Measurements from ENCODE around the gene SMYD3. TPM values are rescaled to one million over a fixed set of nuclear protein-coding genes. Genes with fewer than 3 reads are reported as not detected.

SMYD3 gene
- total RNA-seq, 1 donor from 2014 or later, result 24.2 TPM

DNA sequence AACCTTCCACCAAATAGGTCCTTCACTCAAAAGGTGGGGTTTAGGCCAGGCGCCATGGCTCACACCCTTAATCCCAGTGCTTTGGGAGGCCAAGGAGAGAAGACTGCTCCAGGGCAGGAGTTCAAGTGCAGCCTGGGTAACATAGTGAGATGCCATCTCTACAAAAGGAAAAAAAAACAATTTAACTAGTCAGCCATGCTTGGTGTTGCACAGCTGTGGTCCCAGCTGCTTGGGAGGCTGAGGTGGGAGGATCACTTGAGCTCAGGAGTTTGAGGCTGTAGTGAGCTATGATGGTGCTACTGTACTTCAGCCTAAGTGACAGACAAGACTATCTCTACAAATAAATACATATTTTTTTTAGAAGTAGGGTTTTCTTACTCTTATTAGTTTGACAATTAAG is 734.8 kb downstream of the SMYD3 start:
- DNase-seq (ENCODE audit: low read depth, low spot score), result no peak
- Mint-ChIP-seq H3K4me1 (peaks cover 4% of the 10 kb centered on the region), H3K4me3 (no peak overlapping the region), H3K9me3 (no peaks in the 10 kb centered on the region), H3K36me3 (ENCODE audit: low read depth) (no peaks in the 10 kb centered on the region), H3K27ac (ENCODE audit: unreplicated experiment) (no peak overlapping the region), H3K27me3 (ENCODE audit: low read depth) (no peaks in the 10 kb centered on the region)
- no peak for TF ChIP-seq CTCF (conservative IDR thresholded peaks at IDR 0.05)

DNA sequence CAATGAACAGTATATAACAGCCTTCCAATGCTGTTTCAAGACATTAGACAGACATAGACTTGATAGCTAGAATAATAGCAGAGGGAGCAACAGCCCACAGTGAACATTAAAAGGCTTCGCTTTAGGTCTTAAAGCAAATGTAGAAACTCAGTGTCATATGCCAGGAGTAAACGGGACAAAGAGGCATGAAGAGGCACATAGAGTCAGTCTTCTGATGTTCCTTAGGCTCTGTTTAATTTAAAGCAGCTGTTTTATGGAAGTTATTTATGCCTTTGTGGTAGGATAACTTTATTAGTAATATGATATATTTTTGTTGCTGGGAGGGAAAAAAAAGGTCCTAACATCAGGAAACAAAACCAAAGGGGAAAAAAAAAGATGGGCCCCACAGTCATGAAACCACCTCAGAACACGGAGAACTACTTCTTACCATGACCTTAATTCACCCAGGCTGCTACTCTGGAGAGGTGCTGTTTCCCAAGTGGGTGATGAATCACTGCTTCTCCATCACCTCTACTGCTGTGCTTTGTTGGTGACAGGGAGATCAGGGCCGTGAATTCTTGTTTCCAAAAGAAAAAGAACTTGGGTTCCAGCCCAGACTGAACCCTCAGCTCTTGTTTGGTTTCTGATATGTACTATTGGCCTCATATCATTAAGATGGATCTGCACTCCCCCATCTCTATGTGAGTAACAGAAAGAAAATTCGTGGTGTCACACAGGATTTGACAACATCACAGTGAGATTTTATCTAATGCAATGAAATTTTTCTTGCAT is 735.4 kb downstream of the SMYD3 start:
- no peak for DNase-seq (ENCODE audit: low read depth, low spot score)
- Mint-ChIP-seq H3K27ac (ENCODE audit: unreplicated experiment) (no peak overlapping the region), H3K27me3 (ENCODE audit: low read depth) (no peaks in the 10 kb centered on the region), H3K36me3 (ENCODE audit: low read depth) (no peaks in the 10 kb centered on the region), H3K4me1 (peaks cover 4% of the 10 kb centered on the region), H3K4me3 (no peak overlapping the region), H3K9me3 (no peaks in the 10 kb centered on the region)
- no peak for TF ChIP-seq CTCF (conservative IDR thresholded peaks at IDR 0.05)

- no peak overlapping the region for H3K4me3 Mint-ChIP-seq
- no peak for TF ChIP-seq CTCF (conservative IDR thresholded peaks at IDR 0.05)
- H3K27me3 Mint-ChIP-seq (ENCODE audit: low read depth), result no peaks in the 10 kb centered on the region
- DNase-seq (ENCODE audit: low read depth, low spot score), result no peak
- peaks cover 4% of the 10 kb centered on the region for H3K4me1 Mint-ChIP-seq
- H3K36me3 Mint-ChIP-seq (ENCODE audit: low read depth), result no peaks in the 10 kb centered on the region
- H3K27ac Mint-ChIP-seq (ENCODE audit: unreplicated experiment), result no peak overlapping the region
- no peaks in the 10 kb centered on the region for H3K9me3 Mint-ChIP-seq
Measured at GRCh38 chr1:245770156-245770555, 736.9 kb downstream of the SMYD3 start.

GRCh38 chr1:245768596-245768995 is 738.5 kb downstream of the SMYD3 start:
- H3K27me3 Mint-ChIP-seq (ENCODE audit: low read depth), result no peaks in the 10 kb centered on the region
- no peak overlapping the region for H3K27ac Mint-ChIP-seq (ENCODE audit: unreplicated experiment)
- no peak for TF ChIP-seq CTCF (conservative IDR thresholded peaks at IDR 0.05)
- H3K36me3 Mint-ChIP-seq (ENCODE audit: low read depth), result no peaks in the 10 kb centered on the region
- no peak for DNase-seq (ENCODE audit: low read depth, low spot score)
- no peak overlapping the region for H3K4me3 Mint-ChIP-seq
- no peaks in the 10 kb centered on the region for H3K9me3 Mint-ChIP-seq
- peaks cover 7% of the 10 kb centered on the region for H3K4me1 Mint-ChIP-seq

- H3K36me3 Mint-ChIP-seq (ENCODE audit: low read depth), result no peaks in the 10 kb centered on the region
- H3K27ac Mint-ChIP-seq (ENCODE audit: unreplicated experiment), result no peak overlapping the region
- H3K4me3 Mint-ChIP-seq, result no peak overlapping the region
- H3K27me3 Mint-ChIP-seq (ENCODE audit: low read depth), result no peaks in the 10 kb centered on the region
- no peak for DNase-seq (ENCODE audit: low read depth, low spot score)
- no peak for TF ChIP-seq CTCF (conservative IDR thresholded peaks at IDR 0.05)
- H3K4me1 Mint-ChIP-seq, result peaks cover 7% of the 10 kb centered on the region
- H3K9me3 Mint-ChIP-seq, result no peaks in the 10 kb centered on the region
Measured at GRCh38 chr1:245765230-245766000, 741.7 kb downstream of the SMYD3 start.
